ENCODE measurements around the gene ZNF878.
"Not testable (repeated sequence)": the region's sequence is repeated elsewhere in the genome, so short reads cannot be mapped to it uniquely, and the experiment has no call there.

ZNF878 gene

DNA sequence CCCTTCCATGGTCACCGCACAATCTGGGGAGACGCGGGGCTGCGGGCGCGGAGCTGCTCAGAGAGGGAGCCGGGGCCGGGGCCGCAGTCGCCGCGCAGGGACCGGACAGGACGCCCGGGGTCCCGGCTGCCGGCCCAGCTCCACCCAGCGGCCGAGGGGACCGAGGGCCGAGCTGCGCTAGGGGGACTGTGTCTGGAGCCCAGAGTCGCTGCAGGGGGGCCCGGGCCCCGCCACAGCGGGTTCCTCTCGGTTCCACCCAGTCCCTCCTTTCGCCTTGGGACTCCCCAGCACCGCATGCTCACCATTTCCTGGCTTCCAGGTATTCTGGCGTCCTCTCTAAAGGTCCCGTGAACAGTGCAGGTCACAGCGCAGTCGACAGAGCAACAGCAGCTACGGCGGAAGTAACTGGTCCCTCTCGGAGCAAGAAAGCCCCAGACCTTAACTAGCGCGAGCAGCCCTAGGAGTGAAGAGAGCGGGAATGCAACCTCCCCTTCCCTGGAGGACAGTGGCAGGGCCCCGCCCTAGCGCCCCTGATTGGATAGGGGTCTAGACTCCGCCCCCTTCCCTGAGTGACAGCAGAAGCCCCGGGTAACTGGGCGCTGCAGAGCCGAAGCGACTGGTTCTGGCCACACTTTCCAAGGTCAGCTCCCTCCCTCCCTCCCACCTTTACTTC, at the start of gene ZNF878:
Gene ZNF878 (minus strand): TSS at position 465 of the 673 bp plus-strand sequence. CDS start 160 bp downstream, at position 305.
- peak in 5 of 6 experiments; percentile 7 to 58 (median 27) for DNase-seq

DNA sequence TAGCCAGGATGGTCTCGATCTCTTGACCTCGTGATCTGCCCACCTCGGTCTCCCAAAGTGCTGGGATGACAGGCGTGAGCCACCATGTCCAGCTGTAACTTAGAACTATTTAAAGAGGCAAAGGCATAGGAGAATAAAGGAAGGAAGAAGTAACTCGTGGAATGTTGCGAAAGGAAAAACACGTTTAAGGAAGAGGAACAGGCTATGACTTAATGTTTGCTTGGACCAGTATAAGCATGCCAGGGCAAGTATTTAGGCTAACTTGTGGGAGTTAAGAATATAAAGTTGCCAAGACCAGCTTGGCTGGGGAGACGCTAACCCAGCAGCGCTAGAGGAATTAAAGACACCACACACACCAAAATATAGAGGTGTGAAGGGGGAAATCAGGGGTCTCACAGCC, 45.3 kb upstream of the ZNF878 start:
- DNase-seq: no peak

DNA sequence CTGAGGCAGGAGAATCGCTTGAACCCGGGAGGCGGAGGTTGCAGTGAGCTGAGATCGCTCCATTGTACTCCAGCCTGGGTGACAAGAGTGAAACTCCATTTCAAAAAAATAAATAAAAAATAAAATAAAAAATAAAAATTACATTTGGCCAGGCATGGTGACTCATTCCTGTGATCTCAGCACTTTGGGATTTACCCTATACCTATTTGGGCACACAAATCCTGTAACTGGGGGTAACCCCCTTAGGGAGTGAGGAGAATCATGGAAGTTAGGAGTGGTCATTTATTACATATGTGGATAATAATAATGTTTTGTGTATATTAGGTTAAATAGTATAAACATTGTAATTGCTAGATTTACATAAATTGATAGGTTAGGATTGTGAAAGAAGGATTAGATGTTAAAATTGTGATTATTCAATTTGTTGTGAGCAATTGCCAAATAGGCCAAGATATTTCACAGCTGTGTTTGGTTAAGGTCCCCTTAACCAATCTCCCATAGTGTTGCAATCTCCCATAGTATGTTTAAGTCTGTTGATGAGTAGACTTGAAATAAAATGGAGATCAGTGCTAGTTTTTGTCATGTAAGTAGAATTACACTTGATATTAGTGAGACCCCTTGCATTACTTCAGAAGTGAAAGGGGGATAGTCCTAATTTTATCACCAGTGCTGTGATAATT, 42.5 kb upstream of the ZNF878 start:
- no peak for DNase-seq

DNA sequence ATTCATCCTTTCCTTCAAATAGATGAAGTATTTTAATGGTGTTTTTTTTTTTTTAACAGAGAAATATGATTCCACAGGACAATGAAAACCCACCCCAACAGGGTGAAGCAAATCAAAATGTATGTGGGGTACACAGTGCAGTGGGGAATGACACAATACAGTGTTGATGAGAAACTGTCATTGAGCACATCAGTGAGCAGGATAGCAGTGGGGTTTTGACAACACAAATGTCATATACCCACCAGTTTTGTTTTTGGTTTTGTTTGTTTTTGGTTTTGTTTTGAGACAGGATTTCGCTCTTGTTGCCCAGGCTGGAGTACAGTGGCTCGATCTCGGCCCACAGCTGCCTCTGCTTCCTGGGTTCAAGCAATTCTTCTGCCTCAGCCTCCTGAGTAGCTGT, 41.0 kb upstream of the ZNF878 start:
- DNase-seq: no peak

DNA sequence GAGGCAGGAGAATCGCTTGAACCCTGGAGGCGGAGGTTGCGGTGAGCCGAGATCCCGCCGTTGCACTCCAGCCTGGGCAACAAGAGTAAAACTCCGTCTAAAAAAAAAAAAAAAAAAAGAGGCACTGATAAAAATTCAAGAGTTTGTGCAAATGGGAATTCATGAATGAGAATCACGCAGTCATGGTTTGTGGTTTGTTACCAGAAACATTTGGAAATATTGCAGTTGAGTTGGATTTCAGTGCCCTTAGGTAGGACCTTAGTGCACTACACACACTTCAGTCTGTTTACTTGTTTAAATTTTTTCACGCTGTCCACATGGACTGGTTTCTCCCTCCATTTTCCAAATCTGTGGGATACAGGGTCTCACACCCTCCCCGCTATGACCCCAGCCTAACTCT, 40.2 kb upstream of the ZNF878 start:
- no peak for DNase-seq

DNA sequence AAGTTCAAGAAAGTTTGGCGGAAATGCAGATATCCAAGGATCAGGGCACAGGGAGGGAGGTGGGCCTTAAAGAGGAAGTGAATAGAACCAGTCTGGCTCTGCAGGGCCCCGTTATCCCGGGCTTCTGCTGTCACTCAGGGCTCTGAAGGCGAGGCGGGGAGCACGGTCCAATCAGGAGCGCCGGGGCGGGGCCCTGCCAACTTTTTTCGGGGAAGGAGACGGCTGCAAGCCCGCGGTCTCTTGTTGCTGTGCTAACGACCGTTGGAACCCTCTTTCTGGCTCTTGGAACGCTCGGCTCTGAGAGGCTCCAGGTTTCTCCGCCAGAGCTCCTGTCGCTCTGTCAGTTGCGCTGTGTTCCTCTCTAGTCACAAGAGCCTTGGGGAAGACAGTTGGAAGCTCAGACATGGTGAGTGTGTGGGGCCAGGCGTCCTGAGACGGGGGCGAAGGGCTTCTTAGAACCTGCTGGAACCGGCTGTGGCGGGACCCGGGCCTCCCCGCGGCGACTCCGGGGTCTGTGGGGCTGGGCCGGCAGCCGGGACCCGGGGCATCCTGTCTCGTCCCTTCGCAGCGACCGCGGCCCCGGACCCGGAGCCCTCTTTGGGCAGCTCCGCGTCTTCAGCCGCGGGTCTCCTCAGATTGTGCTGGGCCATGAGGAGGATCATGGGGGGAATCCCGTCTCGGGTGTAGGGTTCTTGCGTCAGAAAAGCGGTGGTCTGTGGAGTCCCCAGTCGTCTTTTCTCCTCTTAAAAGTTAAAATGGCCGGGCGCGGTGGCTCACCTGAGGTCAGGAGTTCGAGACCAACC, 39.5 kb upstream of the ZNF878 start:
- DNase-seq: peak in 4 of 6 experiments; percentile 11 to 32 (median 26)

DNA sequence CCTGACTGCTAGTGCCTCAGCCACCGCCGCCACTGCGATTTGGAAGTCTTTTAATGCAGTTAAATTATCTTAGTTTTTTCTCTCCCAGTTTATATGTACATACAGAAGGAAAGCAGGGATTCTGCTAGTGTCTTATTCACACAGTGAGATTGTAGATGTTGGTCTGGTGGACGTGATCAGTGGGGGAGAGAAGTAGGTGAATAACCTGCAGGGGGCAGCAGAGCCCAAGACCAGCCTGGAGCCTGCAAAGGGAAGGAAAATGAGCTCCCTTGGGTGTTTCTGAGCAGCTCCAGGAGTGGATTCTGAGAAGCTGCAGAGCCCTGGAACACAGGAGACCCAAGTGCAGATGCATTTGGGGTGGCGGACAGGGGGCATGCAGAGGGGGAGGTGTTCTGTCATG, 38.0 kb upstream of the ZNF878 start:
- DNase-seq: peak; percentile 8 to 53 (median 32)

DNA sequence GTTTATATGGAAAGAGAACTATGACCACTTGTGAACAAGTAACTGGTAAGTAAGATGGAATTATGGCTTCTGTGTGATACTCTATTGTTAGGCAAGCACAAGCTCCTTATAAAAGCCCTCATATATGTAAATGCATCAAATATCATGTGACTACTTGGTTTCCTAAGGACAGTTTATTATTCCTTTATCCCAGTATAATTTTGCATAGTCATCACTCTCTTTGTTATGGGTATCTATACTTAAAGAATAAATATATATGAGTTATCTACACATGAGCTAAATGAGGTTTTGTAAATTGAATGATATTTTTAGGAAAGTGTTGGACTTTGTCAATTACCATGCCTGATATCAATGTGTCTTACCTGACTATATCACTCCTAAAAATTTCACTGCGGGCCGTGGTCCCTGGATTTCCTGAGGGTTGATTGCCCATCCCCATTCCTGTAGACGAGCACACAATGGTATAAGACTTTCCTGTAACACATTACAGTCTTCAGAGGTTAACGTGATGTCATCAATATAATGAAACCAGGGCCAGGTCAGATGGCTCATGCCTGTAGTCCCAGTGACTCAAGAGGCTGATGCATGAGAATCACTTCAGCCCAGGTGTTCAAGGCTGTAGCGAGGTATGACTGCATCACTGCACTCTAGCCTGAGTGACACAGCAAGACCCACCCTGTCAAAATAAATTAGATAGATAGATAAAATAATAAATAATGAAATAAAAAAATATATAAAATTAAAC, 32.5 kb upstream of the ZNF878 start:
- DNase-seq: no peak

DNA sequence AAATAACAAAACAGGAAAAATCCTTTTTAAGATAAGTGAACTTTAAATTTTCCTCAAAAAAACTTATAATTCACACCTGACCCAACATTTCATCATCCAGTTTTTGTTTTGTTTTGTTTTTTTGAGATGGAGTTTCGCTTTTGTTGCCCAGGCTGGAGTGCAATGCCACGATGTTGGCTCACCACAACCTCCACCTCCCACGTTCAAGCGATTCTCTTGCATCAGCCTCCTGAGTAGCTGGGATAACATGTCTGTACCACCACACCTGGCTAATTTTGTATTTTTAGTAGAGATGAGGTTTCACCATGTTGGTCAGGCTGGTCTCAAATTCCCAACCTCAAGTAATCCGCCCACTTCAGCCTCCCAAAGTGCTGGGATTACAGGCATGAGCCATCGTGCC, 30.6 kb upstream of the ZNF878 start:
- not testable (repeated sequence) for DNase-seq

DNA sequence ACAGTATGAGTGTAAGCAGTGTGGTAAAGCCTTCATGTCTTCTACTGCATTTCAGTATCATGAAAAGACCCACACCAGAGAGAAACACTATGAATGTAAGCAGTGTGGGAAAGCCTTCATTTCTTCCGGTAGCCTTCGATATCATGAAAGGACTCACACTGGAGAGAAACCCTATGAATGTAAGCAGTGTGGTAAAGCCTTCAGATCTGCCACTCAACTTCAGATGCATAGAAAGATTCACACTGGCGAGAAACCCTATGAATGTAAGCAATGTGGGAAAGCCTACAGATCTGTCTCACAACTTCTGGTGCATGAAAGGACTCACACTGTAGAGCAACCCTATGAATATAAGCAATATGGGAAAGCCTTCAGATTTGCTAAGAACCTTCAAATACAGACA, 24.6 kb upstream of the ZNF878 start:
- DNase-seq: no peak

DNA sequence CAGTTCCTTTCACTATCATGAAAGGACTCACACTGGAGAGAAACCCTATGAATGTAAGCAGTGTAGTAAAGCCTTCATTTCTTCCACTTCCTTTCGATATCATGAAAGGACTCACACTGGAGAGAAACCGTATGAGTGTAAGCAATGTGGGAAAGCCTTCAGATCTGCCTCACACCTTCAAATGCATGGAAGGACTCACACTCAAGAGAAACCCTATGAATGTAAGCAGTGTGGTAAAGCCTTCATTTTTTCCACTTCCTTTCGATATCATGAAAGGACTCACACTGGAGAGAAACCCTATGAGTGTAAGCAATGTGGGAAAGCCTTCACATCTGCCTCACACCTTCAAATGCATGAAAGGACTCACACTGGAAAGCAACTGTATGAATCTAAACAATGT, 23.6 kb upstream of the ZNF878 start:
- not testable (repeated sequence) for DNase-seq

DNA sequence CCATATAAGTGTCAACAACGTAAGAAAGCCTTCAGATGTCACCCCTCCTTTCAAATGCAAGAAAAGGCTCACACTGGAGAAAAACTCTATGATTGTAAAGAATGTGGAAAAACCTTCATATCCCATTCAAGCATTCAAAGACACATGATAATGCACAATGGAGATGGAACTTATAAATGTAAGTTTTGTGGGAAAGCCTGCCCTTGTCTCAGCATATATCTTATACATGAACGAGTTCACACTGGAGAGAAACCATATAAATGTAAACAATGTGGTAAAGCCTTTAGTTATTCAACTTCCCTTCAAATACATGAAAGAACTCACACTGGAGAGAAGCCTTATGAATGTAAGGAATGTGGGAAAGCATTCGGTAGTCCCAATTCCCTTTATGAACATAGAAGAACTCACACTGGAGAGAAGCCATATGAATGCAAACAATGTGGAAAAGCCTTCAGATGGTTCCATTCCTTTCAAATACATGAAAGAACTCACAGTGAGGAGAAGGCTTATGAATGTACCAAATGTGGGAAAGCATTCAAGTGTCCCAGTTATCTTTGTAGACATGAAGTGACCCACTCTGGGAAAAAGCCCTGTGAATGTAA, 22.9 kb upstream of the ZNF878 start:
- no peak for DNase-seq

DNA sequence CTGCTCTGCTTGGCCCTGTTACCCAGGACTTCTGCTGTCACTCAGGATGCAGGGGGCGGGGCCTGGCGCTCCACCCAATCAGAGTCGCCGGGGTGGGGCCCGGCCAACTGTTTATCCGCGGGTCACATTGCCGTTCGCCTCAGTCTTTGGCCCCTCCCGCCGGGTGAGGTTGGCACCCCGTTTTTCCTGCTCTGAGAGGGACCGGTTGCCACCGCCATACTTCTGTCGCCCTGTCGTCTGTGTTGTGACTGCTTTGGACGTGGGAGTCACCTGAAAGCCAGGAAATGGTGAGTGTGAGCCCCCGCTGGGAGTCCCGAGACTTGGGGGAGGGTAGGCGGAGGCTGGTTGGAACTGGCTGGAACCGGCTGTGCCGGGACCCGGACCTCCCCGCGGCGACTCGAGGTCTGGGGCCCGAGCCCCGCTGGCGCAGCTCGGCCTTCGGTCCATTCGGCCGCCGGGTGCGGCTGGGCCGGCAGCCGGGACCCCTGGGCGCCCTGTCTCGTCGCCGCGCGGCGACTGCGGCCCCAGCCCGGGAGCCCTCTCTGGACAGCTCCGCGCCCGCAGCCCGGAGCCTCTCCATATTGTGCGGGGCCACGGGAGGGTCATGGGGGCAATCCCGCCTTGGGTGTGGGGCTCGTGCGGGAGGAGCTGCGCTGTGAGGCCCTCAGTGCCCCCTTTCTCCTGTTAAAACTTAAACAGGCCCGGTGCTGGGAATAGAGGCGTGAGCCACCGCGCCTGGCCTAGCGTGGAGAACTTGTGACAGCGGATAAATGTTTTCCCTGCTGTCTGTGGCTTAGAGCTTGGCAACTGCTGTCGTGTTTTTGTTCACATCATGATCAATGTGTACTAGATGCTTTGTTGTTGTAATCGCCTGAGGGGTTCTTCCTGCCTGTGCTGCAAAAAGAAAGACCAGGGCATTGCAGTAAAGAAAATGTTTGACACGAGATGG, 12.1 kb upstream of the ZNF878 start, which contains the start of gene ZNF844:
Gene ZNF844 (plus strand): TSS at position 142 of the 949 bp plus-strand sequence. CDS start 143 bp downstream, at position 285.
- DNase-seq: peak; percentile 41 to 76 (median 57)

DNA sequence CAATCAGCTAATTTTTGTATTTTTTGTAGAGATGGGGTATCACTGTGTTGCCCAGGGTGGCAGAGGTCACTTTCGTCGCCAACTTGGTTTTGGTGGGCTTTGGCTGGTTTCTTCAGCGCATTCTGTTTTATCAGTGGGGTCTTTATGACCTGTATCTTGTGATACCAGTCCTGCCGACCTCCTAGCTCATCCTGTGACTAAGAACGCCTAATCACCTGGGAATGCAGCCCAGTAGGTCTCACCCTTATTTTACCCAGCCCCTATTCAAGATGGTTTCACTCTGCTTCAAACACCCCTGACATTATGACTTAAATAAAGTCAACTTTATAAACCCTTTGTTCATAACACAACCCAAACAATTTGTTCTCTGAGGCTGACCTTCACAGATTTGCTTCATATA, 3.0 kb upstream of the ZNF878 start:
- DNase-seq: no peak

DNA sequence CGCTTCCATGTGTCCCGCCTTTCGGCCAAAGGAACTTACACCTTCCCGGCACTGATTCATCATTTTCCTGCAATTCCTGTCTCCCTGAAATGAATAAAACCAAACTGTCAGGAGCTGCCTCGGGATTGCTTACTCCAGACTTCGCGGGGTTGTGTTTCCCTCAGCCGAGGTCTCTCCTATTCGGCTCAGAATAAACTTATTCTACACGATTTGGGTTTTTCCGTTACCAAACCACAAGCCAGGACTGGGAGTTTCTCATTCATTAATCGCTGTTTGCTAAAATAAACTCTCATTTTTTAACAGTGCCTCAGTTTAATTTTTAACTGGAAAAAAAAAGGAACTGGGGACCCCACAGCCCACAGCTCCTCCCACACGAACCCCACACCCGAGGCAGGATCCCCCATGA, 667 bp downstream of the ZNF878 start:
- DNase-seq: peak in 2 of 6 experiments; percentile 12 to 20

DNA sequence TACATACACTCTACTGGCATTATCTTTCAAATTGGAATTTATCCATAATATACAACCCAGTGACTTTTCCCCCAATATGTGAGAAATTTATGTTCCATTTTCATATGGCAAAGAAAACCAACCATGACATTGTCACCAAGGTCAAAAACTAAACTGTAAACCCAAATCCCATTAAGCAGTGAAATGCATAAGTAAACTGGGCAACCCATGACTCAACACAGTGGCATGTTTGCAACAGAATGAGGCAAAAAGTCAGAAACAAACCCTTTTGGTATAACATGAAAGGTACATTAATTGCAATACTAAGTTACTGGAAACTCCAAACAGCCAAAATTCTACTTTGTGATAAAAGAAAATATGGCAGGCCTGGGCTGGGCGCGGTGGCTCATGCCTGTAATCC, 4.9 kb downstream of the ZNF878 start:
- no peak for DNase-seq

DNA sequence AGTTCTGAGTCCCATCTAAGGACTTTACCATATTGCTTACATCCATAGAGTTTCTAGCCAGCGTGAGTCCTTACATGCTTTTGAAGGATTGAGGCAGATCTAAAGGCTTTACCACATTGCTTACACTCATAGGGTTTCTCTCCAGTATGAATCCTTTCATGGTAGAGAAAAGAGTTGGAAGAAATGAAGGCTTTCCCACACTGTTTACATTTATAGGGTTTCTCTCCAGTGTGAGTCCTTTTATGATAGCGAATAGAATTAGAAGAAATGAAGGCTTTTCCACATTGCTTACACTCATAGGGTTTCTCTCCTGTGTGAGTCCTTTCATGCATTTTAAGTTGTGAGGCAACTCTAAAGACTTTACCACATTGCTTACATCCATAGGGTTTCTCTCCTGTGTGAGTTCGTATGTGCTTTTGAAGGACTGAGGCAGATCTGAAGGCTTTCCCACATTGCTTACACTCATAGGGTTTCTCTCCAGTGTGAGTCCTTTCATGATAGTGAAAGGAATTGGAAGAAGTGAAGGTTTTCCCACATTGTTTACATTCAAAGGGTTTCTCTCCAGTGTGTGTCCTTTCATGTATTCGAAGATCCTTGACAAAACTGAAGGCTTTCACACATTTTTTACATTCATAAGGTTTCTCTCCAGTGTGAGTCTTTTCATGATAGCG, 8.9 kb downstream of the ZNF878 start:
- DNase-seq: no peak

DNA sequence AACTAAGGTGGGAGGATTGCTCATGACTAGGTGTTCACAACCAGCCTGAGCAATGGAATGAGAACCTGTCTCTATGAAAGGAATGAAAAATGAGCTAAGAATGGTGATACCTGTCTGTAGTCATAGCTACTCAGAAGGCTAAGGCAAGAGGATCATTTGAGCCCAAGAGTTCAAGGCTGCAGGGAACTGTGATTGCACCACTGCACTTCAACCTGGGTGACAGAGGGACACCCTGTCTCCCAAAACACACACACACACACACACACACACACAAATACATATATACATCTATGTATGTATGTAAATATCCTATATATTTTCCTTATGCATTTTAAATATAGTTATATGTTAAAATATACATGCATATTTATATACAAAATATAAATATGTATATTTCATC, 9.9 kb downstream of the ZNF878 start:
- DNase-seq: no peak

DNA sequence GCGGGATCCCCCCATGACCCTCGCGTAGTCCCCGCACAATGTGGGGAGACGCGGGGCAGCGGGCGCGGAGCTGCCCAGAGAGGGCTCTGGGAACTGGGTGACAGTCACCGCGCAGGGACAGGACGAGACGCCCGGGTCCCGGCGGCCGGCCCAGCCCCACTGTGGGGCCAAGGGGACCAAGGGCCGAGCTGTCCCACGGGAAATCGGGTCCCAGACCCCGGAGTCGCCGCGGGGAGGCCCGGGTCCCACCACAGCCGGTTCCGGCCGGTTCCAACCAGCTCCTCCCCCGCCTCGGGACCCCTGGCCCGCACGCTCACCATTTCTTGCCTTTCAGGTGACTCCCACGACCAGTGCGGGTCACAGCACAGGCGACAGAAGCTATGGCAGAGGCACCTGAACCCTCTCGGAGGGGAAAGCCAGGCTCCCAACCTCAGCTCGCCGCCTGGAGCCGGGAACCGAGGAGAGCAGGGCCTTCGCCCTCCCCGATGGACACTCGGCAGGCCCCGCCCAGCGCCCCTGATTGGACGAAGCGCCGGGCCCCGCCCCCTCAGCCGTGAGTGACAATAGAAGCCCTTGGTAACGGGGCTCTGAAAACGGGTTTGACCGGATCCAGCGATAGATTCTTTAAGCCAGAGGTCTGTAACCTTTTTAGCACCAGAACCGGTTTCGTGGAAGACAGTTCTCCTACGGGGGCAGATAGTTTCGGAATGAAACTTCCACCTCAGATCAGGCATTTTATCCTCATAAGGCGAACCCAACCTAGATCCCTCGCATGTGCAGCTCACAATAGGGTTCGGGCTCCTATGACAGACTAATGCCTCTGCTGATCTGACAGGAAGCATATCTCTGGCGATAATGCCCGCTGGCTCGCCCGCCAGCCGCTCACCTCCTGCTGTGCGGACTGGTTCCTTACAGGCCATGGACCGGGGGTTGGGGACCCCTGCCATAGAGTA, 17.3 kb downstream of the ZNF878 start, which contains the start of gene ZNF433:
Gene ZNF433 (minus strand): TSS at position 460 of the 953 bp plus-strand sequence. CDS start 140 bp downstream, at position 320.
- peak; percentile 17 to 80 (median 57) for DNase-seq
